Astrocyte of the hippocampus (primary cell): ENCODE data around the gene THUMPD1.
"Not testable (repeated sequence)": the region's sequence is repeated elsewhere in the genome, so short reads cannot be mapped to it uniquely, and the experiment has no call there.

ENCODE experiments used
- DNase-seq: peaks from one replicate; pipeline ENCODE4 v3.0.0; 2011; ENCODE audit warnings: low read depth, low spot score

Gene THUMPD1

GRCh38 chr16:20747030-20747816 is 5.6 kb upstream of the THUMPD1 start:
- DNase-seq: no peak

GRCh38 chr16:20746461-20746860 is 4.8 kb upstream of the THUMPD1 start:
- DNase-seq: no peak

DNA sequence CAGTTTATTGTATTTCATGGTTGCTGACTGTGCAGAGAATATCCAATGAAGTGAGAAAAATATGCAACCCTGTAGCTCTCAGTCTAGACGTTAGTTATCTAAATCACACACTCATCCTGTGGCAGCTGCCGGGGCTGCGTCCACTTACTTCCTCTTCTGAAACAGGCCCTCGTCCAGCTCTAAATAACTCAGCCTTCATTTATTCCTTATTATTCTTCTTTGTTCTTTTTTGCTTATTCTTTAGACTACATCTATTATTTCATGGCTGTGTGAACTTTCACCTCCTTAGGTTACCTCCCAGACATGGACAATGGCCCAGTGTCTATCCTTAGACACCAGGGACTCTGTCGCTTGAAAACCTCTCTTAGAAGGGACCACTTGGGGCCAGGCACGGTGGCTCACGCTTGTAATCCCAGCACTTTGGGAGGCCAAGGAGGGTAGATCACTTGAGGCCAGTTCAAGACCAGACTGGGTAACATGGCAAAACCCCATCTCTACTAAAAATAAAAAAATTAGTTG is 3.4 kb upstream of the THUMPD1 start:
- DNase-seq: no peak

DNA sequence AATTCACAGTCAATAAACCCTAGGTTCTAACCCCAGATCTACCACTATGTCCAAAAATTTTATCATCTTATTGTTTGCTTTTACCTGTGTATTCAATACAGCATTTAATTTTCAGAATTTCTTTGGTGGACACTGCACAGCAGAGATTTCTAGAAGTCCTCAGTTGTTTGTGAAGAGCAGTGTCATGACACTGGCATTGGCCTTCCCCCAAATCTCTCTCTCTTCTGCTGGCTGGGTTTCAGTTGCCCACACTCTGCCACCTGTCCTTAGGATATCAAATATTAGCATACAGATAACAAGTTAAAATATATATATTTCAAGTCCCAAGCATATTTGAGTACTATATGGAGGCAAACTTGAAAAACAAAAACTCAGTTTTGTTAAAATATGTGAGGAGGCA is 2.0 kb upstream of the THUMPD1 start:
- DNase-seq: no peak

- DNase-seq: peak; percentile 91
Measured at GRCh38 chr16:20740901-20741521, 607 bp downstream of the THUMPD1 start.

- peak; percentile 17 for DNase-seq
Measured at GRCh38 chr16:20740007-20740883, 1.4 kb downstream of the THUMPD1 start.

GRCh38 chr16:20735490-20735889 is 6.1 kb downstream of the THUMPD1 start:
- no peak for DNase-seq

DNA sequence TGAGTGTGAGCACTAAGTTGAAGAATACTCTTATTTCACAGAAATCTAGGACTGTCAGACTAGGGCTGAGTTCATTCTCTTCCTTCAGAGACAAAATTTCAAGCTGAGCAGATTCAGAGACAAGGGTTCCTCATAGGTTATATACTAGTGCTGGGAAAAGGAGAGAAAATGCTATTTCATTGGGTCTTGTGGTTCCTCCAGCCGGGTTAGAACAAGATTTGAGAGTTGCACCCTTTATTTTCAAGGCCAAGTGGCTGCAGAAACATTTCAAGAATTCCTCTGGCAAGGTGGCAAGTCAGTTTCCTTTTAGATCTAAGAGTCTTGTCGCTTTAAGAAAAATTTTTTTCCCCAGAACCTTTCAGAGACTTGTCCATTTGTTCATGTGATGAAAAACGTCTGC is 6.8 kb downstream of the THUMPD1 start:
- no peak for DNase-seq

DNA sequence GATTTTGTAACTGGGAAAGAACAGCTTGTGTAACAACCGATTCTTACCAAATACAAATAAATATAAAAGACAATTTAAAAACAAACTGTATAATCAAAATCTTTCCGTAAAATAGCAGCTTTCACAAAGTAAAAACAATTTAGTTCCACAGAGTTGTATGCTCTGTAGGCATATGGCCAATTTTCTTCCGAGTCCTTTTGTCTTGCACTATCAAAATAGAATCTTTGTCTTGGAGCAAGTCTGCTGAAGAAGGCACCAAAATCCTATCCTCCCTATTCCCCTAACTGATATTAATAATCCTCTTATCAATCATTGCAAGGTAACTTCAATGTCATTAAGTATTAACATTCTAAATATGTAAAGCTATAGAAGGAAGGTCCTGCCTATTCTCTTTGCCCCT is 7.6 kb downstream of the THUMPD1 start:
- DNase-seq: no peak

- no peak for DNase-seq
Measured at GRCh38 chr16:20729141-20729540, 12.5 kb downstream of the THUMPD1 start.

- no peak for DNase-seq
Measured at GRCh38 chr16:20727181-20727580, 14.4 kb downstream of the THUMPD1 start.

- no peak for DNase-seq
Measured at GRCh38 chr16:20726661-20727060, 15.0 kb downstream of the THUMPD1 start.

- no peak for DNase-seq
Measured at GRCh38 chr16:20720251-20720650, 21.4 kb downstream of the THUMPD1 start.

GRCh38 chr16:20717718-20718117 is 23.9 kb downstream of the THUMPD1 start:
- DNase-seq: not testable (repeated sequence)

DNA sequence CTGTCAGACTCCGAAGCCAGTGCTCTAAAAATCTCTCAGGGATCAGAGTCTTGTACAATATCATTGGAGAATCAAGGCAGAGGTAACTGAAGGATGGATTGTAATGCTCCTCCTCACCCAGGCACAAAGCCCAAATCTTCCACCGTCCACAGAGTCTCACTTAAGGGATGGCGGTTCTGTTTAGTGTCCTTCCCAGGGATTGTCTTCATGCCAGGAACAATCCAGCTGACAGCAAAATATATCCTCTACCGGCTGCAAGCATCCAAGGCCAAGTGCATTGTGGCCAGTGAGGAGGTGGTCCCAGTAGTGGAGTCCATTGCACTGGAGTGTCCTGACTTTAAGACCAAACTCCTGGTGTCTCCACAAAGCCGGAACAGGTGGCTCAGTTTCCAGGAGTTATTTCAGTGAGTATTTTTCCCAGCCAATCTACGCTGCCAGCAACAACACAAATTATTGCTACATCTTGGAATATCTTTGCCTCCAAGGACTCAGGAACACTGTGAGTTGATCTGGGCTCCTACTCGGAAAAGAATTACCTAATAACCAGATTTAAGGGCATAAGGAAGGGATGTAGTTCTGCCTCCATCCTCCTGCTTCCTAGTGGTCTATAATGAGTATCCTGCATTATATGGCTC is 30.2 kb downstream of the THUMPD1 start:
- no peak for DNase-seq

DNA sequence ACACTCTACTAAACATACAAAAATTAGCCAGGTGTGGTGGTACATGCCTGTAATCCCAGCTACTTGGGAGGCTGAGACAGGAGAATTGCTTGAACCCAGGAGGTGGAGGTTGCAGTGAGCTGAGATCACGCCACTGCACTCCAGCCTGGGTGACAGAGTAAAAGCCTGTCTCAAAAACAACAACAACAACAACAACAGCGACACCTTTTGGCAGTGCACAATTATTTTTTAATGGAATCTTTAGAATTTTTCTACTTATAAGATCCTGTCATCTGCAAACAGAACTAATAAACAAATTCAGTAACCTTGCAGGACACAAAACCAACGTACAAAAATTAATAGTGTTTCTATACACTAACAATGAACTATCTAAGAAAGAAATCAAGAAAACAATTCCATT is 33.5 kb downstream of the THUMPD1 start:
- DNase-seq: not testable (repeated sequence)

DNA sequence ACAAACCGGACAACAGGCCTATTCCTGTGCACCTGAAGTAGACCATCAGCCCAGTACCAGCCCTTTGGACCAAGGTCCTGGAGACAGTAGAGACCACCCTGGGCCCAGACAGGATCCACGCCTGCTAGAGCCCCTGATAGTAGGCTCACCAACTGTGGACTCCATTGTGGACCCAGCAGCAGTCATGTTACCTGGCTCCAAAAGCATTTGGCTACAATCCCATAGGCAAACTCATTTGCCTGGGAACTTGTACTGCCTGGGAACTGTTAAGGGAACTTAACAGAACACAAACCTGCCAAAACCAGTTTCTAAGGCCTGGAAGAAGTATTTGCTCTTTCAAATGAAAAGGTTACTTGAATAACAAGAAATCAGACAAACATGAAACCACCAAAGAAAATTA is 34.2 kb downstream of the THUMPD1 start:
- no peak for DNase-seq

- not testable (repeated sequence) for DNase-seq
Measured at GRCh38 chr16:20705972-20706371, 35.6 kb downstream of the THUMPD1 start.

GRCh38 chr16:20704281-20704680 is 37.3 kb downstream of the THUMPD1 start:
- DNase-seq: no peak

DNA sequence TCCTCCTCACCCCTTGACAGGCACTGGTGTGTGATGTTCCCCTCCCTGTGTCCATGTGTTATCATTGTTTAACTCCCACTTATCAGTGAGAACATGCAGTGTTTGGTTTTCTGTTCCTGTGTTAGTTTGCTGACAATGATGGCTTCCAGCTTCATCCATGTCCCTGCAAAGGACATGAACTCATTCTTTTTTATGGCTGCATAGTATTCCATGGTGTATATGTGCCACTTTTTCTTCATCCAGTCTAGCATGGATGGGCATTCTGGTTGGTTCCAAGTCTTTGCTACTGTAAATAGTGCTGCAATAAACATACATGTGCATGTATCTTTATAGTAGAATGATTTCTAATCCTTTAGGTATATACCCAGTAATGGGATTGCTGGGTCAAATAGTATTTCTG is 39.9 kb downstream of the THUMPD1 start:
- not testable (repeated sequence) for DNase-seq

DNA sequence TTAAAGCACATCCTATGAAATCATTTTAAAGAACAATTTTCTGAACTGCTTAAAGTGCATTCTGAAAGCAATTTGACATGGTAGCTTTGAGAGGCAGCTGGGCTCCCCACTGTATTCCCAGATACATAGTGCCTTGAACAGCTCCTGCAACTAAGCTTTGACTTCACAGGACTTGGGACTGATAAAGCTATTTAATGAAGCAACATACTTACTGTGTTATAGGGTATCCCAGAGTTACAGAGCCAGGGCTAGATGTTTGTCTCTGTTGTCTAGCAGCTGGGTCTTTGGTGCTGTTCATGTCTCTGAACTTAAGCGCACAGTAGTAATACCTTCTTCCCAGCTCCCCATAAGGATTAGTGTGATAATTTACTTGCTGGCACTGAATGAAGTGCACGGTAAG is 45.0 kb downstream of the THUMPD1 start:
- no peak for DNase-seq

- no peak for DNase-seq
Measured at GRCh38 chr16:20695024-20695423, 46.6 kb downstream of the THUMPD1 start.
